A549 (cell line): ENCODE data around the gene OBSCN.

Experiments
- CEBPB ChIP-seq, 2 experiments: fragments of >200 bp in 1 of 2; sonication (Bioruptor Twin) in 1 of 2; formaldehyde crosslinking in 1 of 2; IDR thresholded peaks; 2 replicates each; pipeline ENCODE4 v1.6.1; 2012 to 2016
- CHD2 ChIP-seq: fragments of 150-350 bp; IDR thresholded peaks from 2 replicates; pipeline ENCODE4 v1.6.1; 2014; ENCODE audit warnings: low read length; ENCODE audit not compliant: partially characterized antibody
- EP300 ChIP-seq, 2 experiments: fragments of >200 bp; sonication (Bioruptor Twin); formaldehyde crosslinking; IDR thresholded peaks; 2 replicates in 1 of 2; 3 replicates in 1 of 2; pipeline ENCODE4 v1.6.1; 2016 to 2017
- NFE2L2 ChIP-seq: fragments of 150-350 bp; conservative IDR thresholded peaks from 2 replicates; pipeline ENCODE4 v1.6.1; 2014; ENCODE audit warnings: low read length
- POLR2A ChIP-seq: IDR thresholded peaks from 2 replicates; pipeline ENCODE4 v1.6.1; 2012; ENCODE audit warnings: mild to moderate bottlenecking, low read length
- POLR2AphosphoS2 ChIP-seq: conservative IDR thresholded peaks from 2 replicates; pipeline ENCODE4 v1.6.1; 2012; ENCODE audit warnings: low read length, improper control_type of control experiment, inconsistent platforms
- RAD21 ChIP-seq, 2 experiments: fragments of >200 bp in 1 of 2; sonication (Bioruptor Twin) in 1 of 2; formaldehyde crosslinking in 1 of 2; IDR thresholded peaks in 1 of 2; conservative IDR thresholded peaks in 1 of 2; 2 replicates in 1 of 2; 3 replicates in 1 of 2; pipeline ENCODE4 v1.6.1; 2012 to 2018; ENCODE audit warnings: inconsistent platforms in 1 of 2
- SREBF2 ChIP-seq: fragments of 450-650 bp; IDR thresholded peaks from 2 replicates; pipeline ENCODE4 v1.6.1; 2014; ENCODE audit warnings: mild to moderate bottlenecking, moderate library complexity
- ZSCAN20 ChIP-seq: fragments of 250-450 bp; sonication (Bioruptor Pico); IDR thresholded peaks from 2 replicates; pipeline ENCODE4 v1.8.0; 2022; ENCODE audit warnings: mild to moderate bottlenecking, moderate library complexity
- TF ChIP-seq, protein P1 (sequence below): fragments of >200 bp; sonication (Bioruptor Twin); formaldehyde crosslinking; IDR thresholded peaks from 3 replicates; pipeline ENCODE4 v1.5.1; 2016
- TF ChIP-seq, protein P2 (sequence below): IDR thresholded peaks from 2 replicates; pipeline ENCODE4 v1.6.1; 2012

DNA sequence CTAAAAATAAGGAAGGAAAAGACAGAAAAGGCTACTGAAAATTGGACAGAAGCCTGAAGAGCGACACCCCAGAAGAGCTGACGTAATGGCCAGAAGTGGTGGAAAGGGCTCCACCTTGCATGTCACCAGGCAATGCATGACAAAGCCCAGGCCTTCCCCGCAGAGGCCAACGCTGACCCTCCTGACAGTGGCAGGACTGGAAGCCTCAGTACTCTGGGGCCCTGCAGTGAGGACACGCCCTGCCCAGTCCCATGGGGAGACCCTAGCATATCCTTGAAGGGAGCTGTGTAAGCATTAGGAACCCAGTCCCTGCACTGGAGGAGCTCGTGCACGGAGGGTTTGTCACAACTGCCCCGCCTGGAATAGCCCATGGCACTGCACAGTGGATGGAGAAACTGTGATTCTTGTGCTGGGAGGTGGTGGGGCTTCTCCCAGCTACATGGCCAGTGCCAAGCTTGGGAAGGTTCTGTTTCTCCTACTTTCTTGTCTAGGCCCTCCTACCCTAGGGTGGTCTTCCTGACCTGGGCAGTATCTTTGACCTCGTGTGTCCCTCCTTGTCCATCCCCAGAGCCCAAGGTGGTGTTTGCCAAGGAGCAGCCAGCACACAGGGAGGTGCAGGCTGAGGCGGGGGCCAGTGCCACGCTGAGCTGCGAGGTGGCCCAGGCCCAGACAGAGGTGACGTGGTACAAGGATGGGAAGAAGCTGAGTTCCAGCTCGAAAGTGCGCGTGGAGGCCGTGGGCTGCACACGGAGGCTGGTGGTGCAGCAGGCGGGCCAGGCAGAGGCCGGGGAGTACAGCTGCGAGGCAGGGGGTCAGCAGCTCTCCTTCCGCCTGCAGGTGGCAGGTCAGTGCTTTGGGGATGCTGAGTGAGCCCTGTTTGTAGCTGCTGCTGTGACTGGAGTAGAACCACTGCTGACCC lies 60.4 kb downstream of the OBSCN start:
- TF ChIP-seq EP300 (IDR thresholded peaks at IDR 0.05) (no peak), POLR2A (no peak), ZSCAN20 (no peak), NFE2L2 (no peak), CEBPB (IDR thresholded peaks at IDR 0.05) (no peak), RAD21 (conservative IDR thresholded peaks at IDR 0.05 in 1 of 2, IDR thresholded peaks at IDR 0.05 in 1 of 2) (no peak), CHD2 (no peak), POLR2AphosphoS2 (no peak), SREBF2 (no peak)
- TF ChIP-seq, protein P1, sequence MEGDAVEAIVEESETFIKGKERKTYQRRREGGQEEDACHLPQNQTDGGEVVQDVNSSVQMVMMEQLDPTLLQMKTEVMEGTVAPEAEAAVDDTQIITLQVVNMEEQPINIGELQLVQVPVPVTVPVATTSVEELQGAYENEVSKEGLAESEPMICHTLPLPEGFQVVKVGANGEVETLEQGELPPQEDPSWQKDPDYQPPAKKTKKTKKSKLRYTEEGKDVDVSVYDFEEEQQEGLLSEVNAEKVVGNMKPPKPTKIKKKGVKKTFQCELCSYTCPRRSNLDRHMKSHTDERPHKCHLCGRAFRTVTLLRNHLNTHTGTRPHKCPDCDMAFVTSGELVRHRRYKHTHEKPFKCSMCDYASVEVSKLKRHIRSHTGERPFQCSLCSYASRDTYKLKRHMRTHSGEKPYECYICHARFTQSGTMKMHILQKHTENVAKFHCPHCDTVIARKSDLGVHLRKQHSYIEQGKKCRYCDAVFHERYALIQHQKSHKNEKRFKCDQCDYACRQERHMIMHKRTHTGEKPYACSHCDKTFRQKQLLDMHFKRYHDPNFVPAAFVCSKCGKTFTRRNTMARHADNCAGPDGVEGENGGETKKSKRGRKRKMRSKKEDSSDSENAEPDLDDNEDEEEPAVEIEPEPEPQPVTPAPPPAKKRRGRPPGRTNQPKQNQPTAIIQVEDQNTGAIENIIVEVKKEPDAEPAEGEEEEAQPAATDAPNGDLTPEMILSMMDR = no peak
- TF ChIP-seq, protein P2, sequence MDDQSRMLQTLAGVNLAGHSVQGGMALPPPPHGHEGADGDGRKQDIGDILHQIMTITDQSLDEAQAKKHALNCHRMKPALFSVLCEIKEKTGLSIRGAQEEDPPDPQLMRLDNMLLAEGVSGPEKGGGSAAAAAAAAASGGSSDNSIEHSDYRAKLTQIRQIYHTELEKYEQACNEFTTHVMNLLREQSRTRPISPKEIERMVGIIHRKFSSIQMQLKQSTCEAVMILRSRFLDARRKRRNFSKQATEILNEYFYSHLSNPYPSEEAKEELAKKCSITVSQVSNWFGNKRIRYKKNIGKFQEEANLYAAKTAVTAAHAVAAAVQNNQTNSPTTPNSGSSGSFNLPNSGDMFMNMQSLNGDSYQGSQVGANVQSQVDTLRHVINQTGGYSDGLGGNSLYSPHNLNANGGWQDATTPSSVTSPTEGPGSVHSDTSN = no peak
